HG03066 (cell line): ENCODE data around the gene TRPM2.

Source experiments
- ATAC-seq: cut with Tn5 transposase; IDR thresholded peaks from one replicate; pipeline ENCODE4 v1.9.1; 2021; ENCODE audit warnings: low read depth; ENCODE audit not compliant: unreplicated experiment

TRPM2 gene

DNA sequence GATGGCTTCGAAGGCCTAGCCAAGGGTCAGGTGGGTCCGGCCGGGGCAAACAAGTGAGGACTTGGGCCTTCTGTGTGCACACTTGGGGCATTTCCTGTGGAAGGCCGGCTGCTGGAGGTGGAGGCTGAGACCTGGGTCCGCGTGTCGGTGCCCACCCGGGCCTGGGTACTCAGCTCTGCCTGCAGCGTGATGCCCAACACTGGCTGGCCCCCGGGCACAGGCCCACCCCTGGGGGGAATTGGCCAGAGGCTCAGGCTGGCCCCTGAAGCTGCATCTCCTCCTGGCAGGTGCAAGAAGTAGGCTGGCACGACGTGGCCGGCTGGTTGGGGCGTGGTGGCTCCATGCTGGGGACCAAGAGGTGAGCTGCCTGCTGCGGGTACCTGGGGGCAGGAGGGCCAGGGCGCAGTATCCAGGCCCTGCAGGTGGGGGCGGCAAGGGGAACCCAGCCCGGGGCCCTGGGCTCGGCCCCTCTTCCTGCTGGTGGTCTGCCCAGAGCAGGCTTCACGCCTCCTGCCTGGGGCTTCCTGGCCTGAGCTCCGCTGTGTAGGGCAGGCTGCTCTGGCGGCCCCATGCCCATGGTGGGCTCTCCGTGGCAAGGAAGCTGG lies 31.5 kb upstream of the TRPM2 start:
- ATAC-seq, result no peak

- ATAC-seq, result no peak
These were observed 30.6 kb upstream of the TRPM2 start for GRCh38 chr21:44322621-44323325.

DNA sequence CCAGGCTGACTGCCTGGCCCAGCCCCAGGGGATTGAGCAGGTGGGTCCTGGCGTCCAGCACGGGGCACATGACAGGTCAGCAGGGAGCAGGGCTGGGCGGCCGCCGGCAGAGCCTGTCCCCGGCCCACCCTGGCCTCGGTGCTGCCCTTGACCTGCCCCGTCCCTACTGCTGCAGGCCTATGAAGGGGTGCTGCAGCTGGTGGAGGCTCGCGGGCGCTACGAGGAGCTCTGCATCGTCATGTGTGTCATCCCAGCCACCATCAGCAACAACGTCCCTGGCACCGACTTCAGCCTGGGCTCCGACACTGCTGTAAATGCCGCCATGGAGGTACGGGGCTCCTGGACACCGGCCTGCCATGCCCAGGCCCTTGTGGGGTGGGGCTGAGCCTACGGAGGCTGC lies 29.8 kb upstream of the TRPM2 start:
- no peak for ATAC-seq

DNA sequence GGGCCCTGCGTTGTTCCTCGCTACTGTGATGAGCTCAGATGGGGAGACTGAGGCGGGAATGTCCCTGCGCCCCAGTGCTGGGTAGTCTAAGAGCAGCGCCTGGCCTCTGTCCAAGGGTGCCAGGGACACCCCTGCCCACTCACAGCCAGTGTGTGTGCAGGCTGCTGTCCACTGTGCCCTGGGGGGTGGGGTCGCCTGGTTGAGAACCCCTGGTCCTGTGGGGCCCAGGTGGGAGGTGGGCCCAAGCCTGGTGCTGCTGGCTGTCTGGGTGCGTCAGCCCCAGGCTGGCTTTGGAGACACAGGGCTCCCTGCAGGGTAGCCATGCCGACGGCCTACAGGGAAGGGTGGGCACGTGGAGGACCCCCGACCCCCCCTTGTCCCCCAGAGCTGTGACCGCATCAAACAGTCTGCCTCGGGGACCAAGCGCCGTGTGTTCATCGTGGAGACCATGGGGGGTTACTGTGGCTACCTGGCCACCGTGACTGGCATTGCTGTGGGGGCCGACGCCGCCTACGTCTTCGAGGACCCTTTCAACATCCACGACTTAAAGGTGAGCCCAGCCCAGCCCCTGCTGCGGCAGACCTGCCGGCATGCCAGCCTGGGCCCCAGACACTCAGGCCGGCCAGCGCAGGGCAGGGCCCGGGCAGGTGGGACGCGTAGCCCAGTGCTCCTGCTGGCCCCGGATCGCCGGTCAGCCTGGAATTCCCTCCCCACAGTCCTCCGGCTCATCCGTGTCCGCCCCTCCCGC lies 29.1 kb upstream of the TRPM2 start:
- no peak for ATAC-seq

- no peak for ATAC-seq
These were observed 28.6 kb upstream of the TRPM2 start for GRCh38 chr21:44324854-44325107.

DNA sequence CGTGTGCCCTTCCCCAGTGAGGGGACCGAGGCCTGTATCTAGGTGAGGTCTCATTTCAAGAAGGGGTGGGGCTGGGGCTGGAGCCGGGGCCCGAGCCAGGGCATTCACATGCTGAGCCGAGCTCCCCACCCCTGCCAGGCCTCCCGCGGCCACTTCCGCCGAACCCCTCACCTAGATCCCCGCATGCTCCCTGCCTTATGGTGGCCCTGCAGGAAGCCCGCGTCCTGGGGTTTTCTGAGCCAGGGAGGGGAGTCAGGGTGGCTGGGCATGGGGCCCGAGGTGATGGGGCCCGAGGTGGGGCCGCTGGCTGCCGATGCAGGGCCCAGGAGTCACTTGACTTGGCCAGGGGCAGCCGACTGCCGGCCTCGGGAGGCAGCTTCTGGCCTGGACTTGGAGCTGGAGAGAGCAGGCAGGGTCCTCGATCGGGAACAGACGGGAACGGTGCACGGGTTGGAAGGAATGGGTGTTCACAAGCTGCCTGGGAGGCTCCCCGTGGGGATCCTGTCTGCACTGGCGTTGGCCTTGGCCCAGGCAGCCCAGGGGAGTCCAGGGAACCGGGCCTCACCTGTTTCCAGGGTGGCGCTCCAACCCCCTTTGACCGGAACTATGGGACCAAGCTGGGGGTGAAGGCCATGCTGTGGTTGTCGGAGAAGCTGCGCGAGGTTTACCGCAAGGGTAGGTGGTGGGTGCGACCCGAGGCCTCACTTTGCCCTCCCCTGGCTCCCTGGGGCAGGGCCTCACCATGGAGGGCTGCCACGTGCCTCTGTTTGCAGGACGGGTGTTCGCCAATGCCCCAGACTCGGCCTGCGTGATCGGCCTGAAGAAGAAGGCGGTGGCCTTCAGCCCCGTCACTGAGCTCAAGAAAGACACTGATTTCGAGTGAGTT lies 27.8 kb upstream of the TRPM2 start:
- ATAC-seq, result no peak

- ATAC-seq, result no peak
These were observed 27.2 kb upstream of the TRPM2 start for GRCh38 chr21:44326272-44326647.

DNA sequence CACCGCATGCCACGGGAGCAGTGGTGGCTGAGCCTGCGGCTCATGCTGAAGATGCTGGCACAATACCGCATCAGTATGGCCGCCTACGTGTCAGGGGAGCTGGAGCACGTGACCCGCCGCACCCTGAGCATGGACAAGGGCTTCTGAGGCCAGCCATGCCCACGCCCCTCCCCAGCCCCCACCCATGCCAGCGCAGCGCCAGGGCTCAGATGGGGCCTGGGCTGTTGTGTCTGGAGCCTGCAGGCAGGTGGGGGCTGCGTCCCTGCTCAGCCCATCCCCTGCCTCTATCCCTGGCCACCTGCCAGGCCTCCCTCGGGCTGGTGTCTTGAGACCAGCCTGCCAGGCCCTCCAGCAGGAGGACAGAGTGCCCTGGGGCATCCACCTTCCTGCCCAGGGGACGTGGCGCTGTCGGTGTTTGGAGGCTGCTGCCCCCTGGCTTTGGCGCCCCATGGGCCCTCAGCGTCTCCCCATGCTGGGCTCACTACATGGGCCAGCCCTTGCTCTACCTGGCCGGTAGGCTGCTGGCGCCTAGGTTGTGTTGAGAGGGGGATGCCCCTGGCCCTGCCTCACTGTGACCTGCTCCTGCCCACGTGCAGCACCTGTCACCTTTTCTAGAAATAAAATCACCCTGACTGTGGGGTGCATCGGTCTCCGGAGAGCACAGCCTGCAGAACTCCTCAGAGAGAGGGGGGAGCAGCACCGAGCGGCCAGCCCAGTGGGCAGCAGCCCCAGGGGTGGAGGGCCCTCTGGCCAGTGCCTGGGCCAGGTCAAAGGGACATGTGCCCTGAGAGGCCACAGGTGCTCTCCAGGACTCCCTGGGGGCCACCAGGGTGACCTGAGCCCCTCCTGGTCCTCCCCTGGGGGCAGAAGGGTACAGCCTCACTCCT lies 26.5 kb upstream of the TRPM2 start:
- no peak for ATAC-seq

- no peak for ATAC-seq
These were observed 25.8 kb upstream of the TRPM2 start for GRCh38 chr21:44327603-44327974.

DNA sequence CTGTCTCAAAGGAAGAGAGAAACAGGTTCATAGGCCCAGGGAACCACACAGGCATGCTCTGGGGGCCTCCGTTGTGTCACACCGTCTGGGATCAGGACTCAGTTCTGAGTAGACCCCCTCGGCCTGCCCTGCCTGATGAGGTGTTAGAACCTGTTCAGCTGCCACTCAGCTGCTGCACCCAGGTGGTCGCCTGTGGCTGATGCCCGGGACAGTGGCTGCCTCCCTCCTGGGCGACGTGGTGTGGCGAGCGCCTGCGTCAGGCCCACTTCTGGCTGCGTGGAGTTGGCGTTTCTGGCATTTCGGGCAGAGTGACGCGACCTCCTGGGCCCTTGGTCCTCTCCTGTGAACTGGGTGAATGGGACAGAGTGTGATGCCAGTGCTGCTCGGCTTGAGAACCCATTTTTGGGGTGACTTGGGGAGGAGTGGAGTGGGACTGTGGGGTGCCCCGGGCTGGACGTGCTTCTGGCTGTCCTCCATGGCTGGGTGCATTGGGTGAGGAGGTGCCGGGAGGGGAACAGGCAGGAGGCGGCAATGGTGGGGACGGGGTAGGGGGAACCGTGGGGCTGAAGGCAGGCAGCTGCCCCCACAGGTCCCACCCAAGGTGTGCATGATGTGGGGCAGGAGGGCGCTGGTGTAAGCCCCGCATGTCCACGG lies 25.1 kb upstream of the TRPM2 start:
- ATAC-seq, result no peak

DNA sequence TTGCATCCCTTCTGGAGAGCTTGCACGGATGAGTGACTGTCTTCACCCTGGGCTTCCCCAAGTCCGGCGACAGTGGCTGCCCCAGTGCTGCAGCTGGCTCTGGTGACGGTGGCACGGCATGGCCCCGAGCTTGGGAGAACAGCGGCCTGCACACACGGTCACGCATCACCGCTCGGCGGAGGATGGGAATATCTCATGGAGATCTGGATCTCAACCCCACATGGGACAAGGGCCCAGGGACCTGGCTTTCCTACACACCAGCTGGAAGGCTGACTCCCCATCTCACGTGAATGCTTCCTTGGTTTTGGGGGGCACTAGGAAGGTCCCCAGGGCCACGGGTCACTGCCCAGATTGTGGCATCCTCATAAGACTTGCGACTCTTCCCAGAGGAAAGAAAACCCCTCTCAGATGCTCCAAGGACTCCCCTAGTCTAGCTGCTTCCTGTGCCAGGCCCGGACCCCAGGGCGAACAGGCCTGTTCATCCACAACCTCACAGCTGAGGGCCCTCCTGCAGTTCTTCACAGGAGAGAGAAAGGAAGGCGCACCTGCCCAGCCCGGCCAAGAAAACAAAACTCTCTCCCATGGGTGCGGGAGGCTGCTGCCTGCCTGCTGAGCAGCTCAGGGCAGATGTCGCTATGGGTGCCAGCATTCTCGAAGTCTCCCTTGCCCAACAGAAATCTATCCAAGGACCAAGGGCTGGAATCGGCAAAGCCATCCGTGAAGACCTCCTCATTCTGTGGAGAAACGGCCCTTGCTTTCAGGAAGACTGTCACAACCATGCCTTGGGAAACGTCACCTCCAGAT lies 24.1 kb upstream of the TRPM2 start:
- no peak for ATAC-seq

DNA sequence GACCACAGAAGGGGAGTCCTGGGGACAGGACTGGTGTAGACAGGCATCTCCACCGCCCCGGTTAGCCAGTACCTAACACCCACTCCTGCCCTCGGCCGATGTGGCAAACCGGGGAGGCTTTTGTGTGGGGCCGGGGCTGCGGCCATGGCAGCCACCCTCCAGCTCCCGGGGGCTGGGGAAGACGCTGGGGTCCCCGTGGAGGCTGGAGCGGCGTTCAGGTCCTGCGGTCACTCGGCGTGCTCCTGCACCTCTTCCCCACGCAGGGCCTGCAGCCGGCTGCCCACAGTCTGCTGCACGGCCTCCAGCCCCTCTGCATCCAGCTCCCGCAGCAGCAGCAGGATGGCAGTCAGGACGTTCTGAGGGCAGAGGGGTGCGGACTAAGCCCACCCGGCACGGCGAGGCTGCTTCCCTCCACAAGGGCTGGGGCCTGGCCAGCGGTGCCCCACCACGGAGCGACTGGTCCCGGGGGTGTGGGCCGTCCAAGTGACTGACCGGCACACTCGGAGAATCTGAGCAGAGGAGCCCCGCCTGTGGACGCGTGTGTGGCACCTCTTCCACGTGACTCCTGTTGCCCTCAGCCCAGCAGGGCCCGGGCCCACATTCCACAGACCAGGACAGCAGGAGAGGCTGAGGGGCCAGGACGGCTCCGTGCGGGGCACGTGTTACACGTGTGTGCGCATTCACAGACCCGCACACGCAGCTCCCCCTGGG lies 23.3 kb upstream of the TRPM2 start:
- ATAC-seq, result no peak

GRCh38 chr21:44330698-44331097 lies 22.7 kb upstream of the TRPM2 start:
- no peak for ATAC-seq

- no peak for ATAC-seq
These were observed 22.2 kb upstream of the TRPM2 start for GRCh38 chr21:44331209-44331608.

DNA sequence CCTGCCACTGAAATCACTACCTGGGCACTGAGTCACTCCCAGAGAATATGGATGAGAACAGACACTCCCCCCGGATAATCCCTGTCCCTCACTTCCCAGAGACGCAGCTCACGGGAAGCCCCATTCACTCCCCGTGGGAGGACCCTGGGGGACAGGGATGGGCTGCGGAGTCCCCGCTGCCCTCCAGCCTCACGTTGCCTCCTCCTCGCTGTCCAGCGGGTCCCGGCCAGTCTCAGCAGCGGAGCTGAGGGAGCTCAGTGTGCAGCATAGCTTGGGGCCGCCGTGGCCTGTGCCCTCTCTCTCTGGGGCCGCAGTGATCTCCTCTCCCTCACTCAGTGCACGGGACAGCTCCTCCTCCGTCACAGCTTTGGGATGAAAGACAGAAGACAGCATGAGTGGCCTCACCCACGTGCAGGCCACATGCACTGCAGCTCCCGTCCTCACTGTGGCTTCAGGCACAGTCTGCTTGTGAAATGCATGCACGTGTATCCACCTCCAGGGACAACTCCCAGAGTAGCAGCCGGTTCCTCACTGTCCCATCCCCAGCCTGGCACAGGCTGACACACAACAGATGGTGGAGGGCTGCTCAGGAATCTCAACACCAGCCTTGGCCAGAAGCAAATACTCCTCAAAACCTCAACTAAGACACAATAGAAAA lies 21.6 kb upstream of the TRPM2 start:
- no peak for ATAC-seq

GRCh38 chr21:44332383-44332782 lies 21.0 kb upstream of the TRPM2 start:
- ATAC-seq, result no peak

- ATAC-seq, result no peak
These were observed 20.5 kb upstream of the TRPM2 start for GRCh38 chr21:44332965-44333364.
